HG03139 (cell line): ENCODE data around the gene PGK1.
"Not testable (repeated sequence)": the region's sequence is repeated elsewhere in the genome, so short reads cannot be mapped to it uniquely, and the experiment has no call there.

Source experiments
- ATAC-seq: cut with Tn5 transposase; IDR thresholded peaks from one replicate; pipeline ENCODE4 v1.9.1; 2021; ENCODE audit not compliant: unreplicated experiment

Gene PGK1

GRCh38 chrX:78103623-78104446 is at the start of gene PGK1:
Gene PGK1 (plus strand): TSS chrX:78104248. CDS start chrX:78104341, 93 bp downstream.
- peak; percentile 94 for ATAC-seq

- no peak for ATAC-seq
These were observed 40.4 kb upstream of the PGK1 start for GRCh38 chrX:78063687-78064086.

GRCh38 chrX:78064152-78064551 is 39.9 kb upstream of the PGK1 start:
- no peak for ATAC-seq

DNA sequence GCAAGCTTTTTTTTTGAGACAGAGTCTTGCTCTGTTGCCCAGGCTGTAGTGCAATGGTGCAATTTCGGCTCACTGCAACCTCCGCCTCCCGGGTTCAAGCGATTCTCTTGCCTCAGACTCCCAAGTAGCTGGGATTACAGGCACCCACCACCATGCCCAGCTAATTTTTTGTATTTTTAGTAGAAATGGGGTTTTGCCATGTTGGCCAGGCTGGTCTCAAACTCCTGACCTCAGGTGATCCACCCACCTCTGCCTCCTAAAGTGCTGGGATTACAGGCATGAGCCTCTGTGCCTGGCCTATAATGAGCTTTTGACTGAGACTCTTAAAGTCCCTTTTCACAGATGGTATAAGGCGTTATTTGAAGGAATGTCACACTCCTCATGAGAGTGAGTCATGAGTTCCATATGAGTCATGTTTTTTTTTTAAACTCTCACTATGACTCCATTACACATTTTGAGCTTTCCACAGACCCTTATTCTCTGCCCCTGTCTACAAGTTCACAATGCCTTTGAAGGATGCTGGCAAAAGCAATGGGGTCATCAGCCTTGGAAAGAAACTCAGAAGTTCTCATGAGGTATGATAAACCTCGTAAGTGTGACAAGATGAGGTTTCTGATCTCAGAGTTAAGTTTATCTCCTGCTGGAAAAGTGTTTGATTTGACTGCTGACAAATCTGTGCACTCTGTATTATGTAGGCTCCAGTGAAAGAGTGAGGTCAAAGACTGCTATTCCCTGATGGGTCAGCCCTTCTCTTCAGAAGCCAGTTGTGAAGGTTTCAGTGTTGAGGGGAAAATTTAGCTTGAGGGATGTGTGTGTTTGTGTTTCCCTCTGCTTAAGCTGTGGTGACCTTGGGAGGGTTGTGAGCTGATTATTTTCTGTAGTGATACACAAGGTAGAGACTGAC is 39.1 kb upstream of the PGK1 start:
- peak; percentile 86 for ATAC-seq

DNA sequence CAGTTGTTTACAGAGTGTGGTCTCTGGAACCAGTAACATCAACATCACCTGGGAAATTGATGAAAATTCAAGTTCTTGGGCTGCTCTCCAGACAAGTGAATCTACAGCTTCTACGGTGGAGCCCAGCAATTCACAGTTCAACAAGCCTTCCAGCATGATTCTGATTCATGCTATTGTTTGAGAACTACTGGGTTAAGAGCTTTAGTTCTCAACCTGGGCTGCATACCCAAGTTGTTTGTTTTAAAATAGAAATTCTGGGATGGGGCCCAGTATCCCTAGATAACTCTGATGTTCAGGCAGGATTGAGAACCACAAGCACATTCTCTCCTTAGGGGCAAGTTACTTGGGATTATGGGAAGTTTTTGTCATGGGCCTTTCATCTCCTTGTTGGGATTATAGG is 37.9 kb upstream of the PGK1 start:
- ATAC-seq: no peak

DNA sequence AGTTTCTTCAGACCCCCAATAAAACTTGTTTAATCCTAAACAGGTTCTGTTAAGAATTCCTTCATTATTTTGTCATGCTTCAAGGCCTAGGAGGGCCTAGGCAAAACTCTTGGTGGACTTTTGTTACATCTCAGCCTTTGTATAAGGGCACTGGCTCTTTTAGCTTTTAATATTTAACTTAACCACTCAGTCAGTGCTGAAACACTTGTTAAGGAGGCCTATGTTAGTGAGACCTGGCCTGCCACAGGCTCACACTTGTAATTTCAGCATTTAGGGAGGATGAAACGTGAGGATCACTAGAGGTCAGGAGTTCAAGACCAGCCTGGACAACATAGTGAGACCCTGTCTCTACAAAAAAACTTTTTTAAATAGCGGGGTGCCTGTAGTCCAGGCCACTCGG is 32.7 kb upstream of the PGK1 start:
- ATAC-seq: no peak

DNA sequence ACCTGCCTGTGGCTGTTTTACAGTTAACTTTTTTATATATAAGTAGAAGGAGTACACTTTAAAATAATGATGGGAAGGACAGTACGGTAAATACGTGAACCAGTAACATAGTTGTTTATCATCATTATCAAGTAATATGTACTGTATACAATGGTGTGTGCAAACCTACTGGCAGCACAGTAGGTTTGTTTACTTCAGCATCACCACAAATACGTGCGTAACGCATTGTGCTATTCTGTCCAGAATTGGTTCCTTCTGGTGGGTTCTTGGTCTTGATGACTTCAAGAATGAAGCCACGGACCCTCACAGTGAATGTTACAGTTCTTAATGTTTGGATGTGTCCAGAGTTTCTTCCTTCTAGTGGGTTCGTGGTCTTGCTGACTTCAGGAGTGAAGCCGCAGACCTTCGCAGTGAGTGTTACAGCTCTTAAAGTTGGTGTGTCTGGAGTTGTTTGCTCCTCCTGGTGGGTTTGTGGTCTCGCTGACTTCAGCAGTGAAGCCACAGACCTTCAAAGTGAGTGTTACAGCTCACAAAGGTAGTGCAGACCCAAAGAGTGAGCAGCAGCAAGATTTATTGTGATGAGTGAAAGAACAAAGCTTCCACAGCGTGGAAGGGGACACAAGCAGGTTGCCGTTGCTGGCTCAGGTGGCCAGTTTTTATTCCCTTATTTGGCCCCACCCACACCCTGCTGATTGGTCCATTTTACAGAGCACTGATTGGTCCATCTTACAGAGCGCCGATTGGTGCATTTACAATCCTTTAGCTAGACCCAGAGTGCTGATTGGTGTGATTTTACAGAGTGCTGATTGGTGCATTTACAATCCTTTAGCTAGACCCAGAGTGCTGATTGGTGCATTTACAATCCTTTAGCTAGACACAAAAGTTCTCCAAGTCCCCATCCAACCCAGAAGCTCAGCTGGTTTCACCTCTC is 30.6 kb upstream of the PGK1 start:
- not testable (repeated sequence) for ATAC-seq

GRCh38 chrX:78074088-78074487 is 30.0 kb upstream of the PGK1 start:
- ATAC-seq: no peak

- ATAC-seq: no peak
These were observed 28.2 kb upstream of the PGK1 start for GRCh38 chrX:78075787-78076389.

- not testable (repeated sequence) for ATAC-seq
These were observed 22.6 kb upstream of the PGK1 start for GRCh38 chrX:78081413-78081812.

GRCh38 chrX:78092296-78092695 is 11.8 kb upstream of the PGK1 start:
- peak; percentile 83 for ATAC-seq

DNA sequence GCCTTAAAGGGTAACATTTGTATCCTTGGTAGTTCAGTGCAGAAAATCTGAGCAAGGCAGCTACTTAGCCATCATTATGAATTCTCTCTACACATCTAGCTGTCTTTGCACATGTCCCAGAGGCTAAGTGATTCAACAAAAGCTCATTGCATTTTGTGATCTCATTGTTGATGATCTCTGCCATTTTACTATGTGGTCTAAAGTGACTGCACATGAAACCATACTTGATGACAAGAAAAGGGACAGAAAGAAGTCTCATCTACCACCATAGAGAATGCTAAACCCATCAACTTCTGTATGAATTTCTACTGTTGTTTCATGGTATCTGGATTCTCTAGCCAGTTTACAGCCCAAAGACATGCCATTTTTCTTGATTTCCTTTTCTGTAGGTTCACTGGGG is 5.9 kb upstream of the PGK1 start:
- no peak for ATAC-seq

DNA sequence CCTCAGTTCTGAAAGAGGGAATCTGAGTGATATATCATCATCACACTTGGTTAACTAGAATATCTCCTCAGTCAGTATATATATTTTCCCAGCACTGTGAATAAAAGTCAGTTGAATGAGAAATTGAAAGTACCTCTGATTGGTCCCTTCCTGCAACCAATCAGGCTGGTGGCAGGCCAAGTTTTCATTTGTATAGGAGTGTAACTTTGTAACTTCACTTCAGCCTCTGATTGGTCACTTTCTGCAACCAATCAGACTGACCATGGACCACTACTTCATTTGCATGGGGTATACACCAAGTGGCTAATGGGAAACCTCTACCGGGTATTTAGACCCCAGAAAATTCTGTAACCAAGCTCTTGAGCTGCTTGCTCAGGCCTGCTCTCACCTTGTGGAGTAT is 2.0 kb upstream of the PGK1 start:
- ATAC-seq: no peak

DNA sequence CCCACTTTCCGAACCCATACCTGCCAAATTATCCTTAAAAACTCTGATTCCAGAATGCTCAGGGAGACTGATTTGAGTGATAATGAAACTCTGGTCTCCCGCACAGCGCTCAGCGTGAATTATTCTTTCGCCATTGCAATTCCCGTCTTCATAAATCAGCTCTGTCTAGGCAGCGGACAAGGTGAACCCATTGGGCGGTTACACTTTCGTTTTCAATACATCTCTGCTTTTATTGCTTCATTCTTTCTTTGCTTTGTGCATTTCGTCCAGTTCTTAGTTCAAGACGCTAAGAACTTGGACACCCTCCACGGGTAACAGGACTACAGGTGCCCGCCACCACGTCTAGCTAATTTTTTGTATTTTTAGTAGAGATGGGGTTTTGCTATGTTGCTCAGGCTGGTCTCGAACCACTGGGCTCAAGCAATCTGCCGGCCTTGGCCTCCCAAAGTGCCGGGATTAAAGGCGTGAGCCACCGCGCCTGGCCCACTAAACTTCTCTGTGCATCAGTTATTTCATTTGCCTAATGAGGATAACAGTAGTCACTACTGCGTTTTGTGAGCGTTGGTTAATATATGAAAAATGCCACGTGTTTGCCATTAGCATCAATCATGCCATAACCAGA is 936 bp upstream of the PGK1 start:
- no peak for ATAC-seq

GRCh38 chrX:78104447-78105176 is 564 bp downstream of the PGK1 start:
- no peak for ATAC-seq

GRCh38 chrX:78105944-78106650 is 2.0 kb downstream of the PGK1 start:
- no peak for ATAC-seq

DNA sequence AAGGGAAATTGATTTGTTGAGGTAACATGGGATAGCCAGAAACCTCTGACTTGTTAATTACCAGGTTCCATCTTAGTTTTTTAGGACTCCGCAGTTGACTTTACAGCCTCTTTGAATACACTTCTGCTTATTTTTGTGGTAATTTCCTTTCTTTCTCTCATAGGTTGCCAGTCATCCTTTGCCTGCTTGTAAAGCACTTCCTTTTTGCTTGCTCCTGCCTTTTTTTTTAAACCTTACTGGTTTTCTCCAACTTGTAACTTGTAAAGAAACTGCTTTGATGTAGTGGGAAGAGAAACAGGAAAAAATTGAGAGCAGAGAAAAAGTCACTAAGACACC is 2.6 kb downstream of the PGK1 start:
- no peak for ATAC-seq

- ATAC-seq: no peak
These were observed 5.4 kb downstream of the PGK1 start for GRCh38 chrX:78109458-78109857.
